ENCODE measurements around the gene TRNP1. TPM values are rescaled to one million over a fixed set of nuclear protein-coding genes. Genes with fewer than 3 reads are reported as not detected.

Gene TRNP1
- total and polyA plus RNA-seq, 2 of the 4 experiments (the other 2 are of a cell fraction) = 63.3 to 91.6 TPM

GRCh38 chr1:27025718-27026117 lies 32.2 kb downstream of the TRNP1 start:
- Histone ChIP-seq H4K5ac (ENCODE audit: low read depth, low read length) (no peak overlapping the region), H3K27ac (ENCODE audit: insufficient read depth, low read length) (no peak overlapping the region), H3K23ac (ENCODE audit: low read depth, low read length) (peak overlapping the region; percentile 24; the same call in 1 of the 2 replicates), H3K79me1 (ENCODE audit: low read depth in 1 of 2, low read length in 2 of 2) (no peaks in the 10 kb centered on the region), H2BK120ac (ENCODE audit: low read depth, low read length) (no peak overlapping the region), H3K9ac (ENCODE audit: low read depth, low read length) (no peak overlapping the region), H3K4me3 (ENCODE audit: insufficient read depth, low read depth, low read length) (no peak overlapping the region), H4K91ac (ENCODE audit: insufficient read depth, low read depth, low read length) (no peak overlapping the region), H2BK5ac (ENCODE audit: low read depth, low read length, poor library complexity, severe bottlenecking) (no peak overlapping the region), H2AK5ac (ENCODE audit: low read depth, low read length) (no peak overlapping the region), H2AFZ (replicated peaks; ENCODE audit: low read length, poor library complexity) (no peak overlapping the region), H3K9me1 (ENCODE audit: insufficient read depth, low read length) (peaks cover 3% of the 10 kb centered on the region; the same call in 1 of the 2 replicates), H3K14ac (replicated peaks; ENCODE audit: low read depth, low read length) (no peak overlapping the region), H2BK20ac (ENCODE audit: low read depth, low read length) (no peak overlapping the region), H2BK15ac (ENCODE audit: low read depth, low read length) (no peak overlapping the region), H3K4me2 (ENCODE audit: low read depth, low read length) (no peak overlapping the region), H4K20me1 (ENCODE audit: insufficient read depth, low read length) (no peaks in the 10 kb centered on the region), H3K18ac (ENCODE audit: low read depth, low read length) (no peak overlapping the region), H3K36me3 (ENCODE audit: control insufficient read depth, insufficient read depth, low read length) (no peaks in the 10 kb centered on the region), H3K56ac (ENCODE audit: extremely low read depth, insufficient read depth, low read length) (no peak overlapping the region), H2AK9ac (replicated peaks; ENCODE audit: low read depth, low read length, poor library complexity) (no peak overlapping the region), H3K4me1 (ENCODE audit: control insufficient read depth, insufficient read depth, low read length) (peaks cover 9% of the 10 kb centered on the region), H3K27me3 (ENCODE audit: control insufficient read depth, insufficient read depth, low read length) (no peaks in the 10 kb centered on the region), H3K9me3 (ENCODE audit: control insufficient read depth, insufficient read depth, low read length) (no peaks in the 10 kb centered on the region), H3K4ac (ENCODE audit: low read depth, low read length) (no peak overlapping the region), H4K8ac (ENCODE audit: low read depth in 2 of 2, low read length in 2 of 2) (no peak overlapping the region)
- DNase-seq (no peak), ATAC-seq (ENCODE audit: low read depth) (no peak)
- BruUV-seq (replicated peaks) = no TSS peak
- no CpG with 5 or more reads among the region's 4 CpGs for WGBS, 2 experiments (ENCODE audit: extremely low coverage in 2 of 2, insufficient read length in 1 of 2)
- in situ Hi-C loops (cut with MboI; ENCODE audit: low sequenced_read_pairs) (no loop called here), intact Hi-C loops (cut with micrococcal nuclease) (no loop called here), dilution Hi-C loops (cut with HindIII; ENCODE audit: low sequenced_read_pairs, unreplicated experiment) (no loop called here)
- POLR2A ChIA-PET (ENCODE audit: unreplicated experiment) = no interaction called here
- no peak for TF ChIP-seq CEBPB (IDR thresholded peaks at IDR 0.05; ENCODE audit: low read depth, low read length)
- TF ChIP-seq USF2 (IDR thresholded peaks at IDR 0.05; ENCODE audit: low read depth, low read length) = no peak
- no peak for TF ChIP-seq MXI1 (IDR thresholded peaks at IDR 0.05; ENCODE audit: borderline replicate concordance, low read depth, low read length)
- TF ChIP-seq MAFK (IDR thresholded peaks at IDR 0.05; ENCODE audit: low read depth, low read length) = no peak
- TF ChIP-seq SMC3 (IDR thresholded peaks at IDR 0.05; ENCODE audit: low read depth, low read length) = no peak
- no peak for TF ChIP-seq MAZ (IDR thresholded peaks at IDR 0.05; ENCODE audit: borderline replicate concordance, low read depth, low read length)
- TF ChIP-seq CHD1 (IDR thresholded peaks at IDR 0.05; ENCODE audit: low read depth, low read length) = no peak
- CTCF ChIA-PET = interaction anchor here (1.0 kb wide), 1 partner anchor 27 kb away, joined by 3 read pairs; no protein-coding TSS in a partner anchor
